HepG2 (cell line): Measurements from ENCODE around the gene MYRIP. TPM values are rescaled to one million over a fixed set of nuclear protein-coding genes. Genes with fewer than 3 reads are reported as not detected.

ENCODE experiments used
- CBX5 ChIP-seq: sonication (generic); formaldehyde crosslinking; IDR thresholded peaks from 2 replicates; pipeline ENCODE4 v1.4.0; 2020; ENCODE audit warnings: missing genetic modification reagents, borderline replicate concordance
- DMAP1 ChIP-seq: IDR thresholded peaks from 2 replicates; pipeline ENCODE4 v1.6.1; 2016
- EP300 ChIP-seq, 3 experiments: sonication (generic) in 1 of 3; formaldehyde crosslinking in 1 of 3; IDR thresholded peaks; 2 replicates each; pipeline versions ENCODE4 v1.5.1 to v1.6.1; 2011 to 2020; ENCODE audit warnings: low read depth in 2 of 3, low read length in 2 of 3, borderline replicate concordance in 1 of 3, improper control_type of control experiment in 1 of 3, mild to moderate bottlenecking in 1 of 3, missing genetic modification reagents in 1 of 3, moderate library complexity in 1 of 3
- ESRRA ChIP-seq: sonication (generic); formaldehyde crosslinking; IDR thresholded peaks from 2 replicates; pipeline ENCODE4 v1.5.1; 2020; ENCODE audit warnings: mild to moderate bottlenecking, low read depth, missing genetic modification reagents
- MAZ ChIP-seq, 2 experiments: sonication (generic) in 1 of 2; formaldehyde crosslinking in 1 of 2; IDR thresholded peaks; 2 replicates each; pipeline versions ENCODE4 v1.5.0 to v1.6.1; 2012 to 2020; ENCODE audit warnings: low read depth in 2 of 2, mild to moderate bottlenecking in 2 of 2, borderline replicate concordance in 1 of 2, improper control_type of control experiment in 1 of 2, low read length in 1 of 2, missing genetic modification reagents in 1 of 2, moderate library complexity in 1 of 2
- MTF2 ChIP-seq: sonication (generic); formaldehyde crosslinking; IDR thresholded peaks from 2 replicates; pipeline ENCODE4 v1.5.0; 2020; ENCODE audit warnings: missing genetic modification reagents, borderline replicate concordance
- NFE2L1 ChIP-seq: sonication (generic); formaldehyde crosslinking; IDR thresholded peaks from 2 replicates; pipeline ENCODE4 v1.4.0; 2020; ENCODE audit warnings: missing genetic modification reagents, mild to moderate bottlenecking, borderline replicate concordance
- NFKBIZ ChIP-seq: IDR thresholded peaks from 2 replicates; pipeline ENCODE4 v1.6.1; 2018; ENCODE audit warnings: missing genetic modification reagents, missing compliant biosample characterization
- SIX1 ChIP-seq: sonication (generic); formaldehyde crosslinking; IDR thresholded peaks from 2 replicates; pipeline ENCODE4 v1.4.0; 2020; ENCODE audit warnings: missing genetic modification reagents, borderline replicate concordance
- ZNF260 ChIP-seq: sonication (generic); formaldehyde crosslinking; IDR thresholded peaks from 2 replicates; pipeline ENCODE4 v1.4.0; 2020; ENCODE audit warnings: missing genetic modification reagents, low read depth, mild to moderate bottlenecking, borderline replicate concordance
- ZNF331 ChIP-seq: sonication (generic); formaldehyde crosslinking; IDR thresholded peaks from 2 replicates; pipeline ENCODE4 v1.4.0; 2020; ENCODE audit warnings: missing genetic modification reagents
- ZNF34 ChIP-seq: sonication (generic); formaldehyde crosslinking; IDR thresholded peaks from 2 replicates; pipeline ENCODE4 v1.4.0; 2020; ENCODE audit warnings: mild to moderate bottlenecking, missing genetic modification reagents, borderline replicate concordance
- ZNF430 ChIP-seq: sonication (generic); formaldehyde crosslinking; IDR thresholded peaks from 2 replicates; pipeline ENCODE4 v1.9.0; 2021; ENCODE audit warnings: mild to moderate bottlenecking, missing genetic modification reagents
- ZNF484 ChIP-seq: sonication (generic); formaldehyde crosslinking; IDR thresholded peaks from 2 replicates; pipeline ENCODE4 v1.5.1; 2020; ENCODE audit warnings: mild to moderate bottlenecking, low read depth, missing genetic modification reagents, borderline replicate concordance
- ZNF615 ChIP-seq: sonication (generic); formaldehyde crosslinking; IDR thresholded peaks from 2 replicates; pipeline ENCODE4 v1.5.0; 2020; ENCODE audit warnings: mild to moderate bottlenecking, missing genetic modification reagents, borderline replicate concordance
- polyA plus RNA-seq, 8 experiments: library from polyadenylated mRNA; depleted of rRNA in 3 of 8; stranded (reverse) in 7 of 8; unstranded in 1 of 8; fragments of >200 nt; fragmentation: Illumina TruSeq in 4 of 8; extraction: Trizol in 4 of 8; gene quantifications; 2 replicates each; pipeline versions ENCODE4 v1.2.1 to v1.2.3, GENCODE V29; 2011 to 2016; ENCODE audit warnings: low read depth in 4 of 8, missing spikeins in 1 of 8, mixed read lengths in 1 of 8; ENCODE audit not compliant: insufficient read depth in 1 of 8
- total RNA-seq, 5 experiments: library from RNA; depleted of rRNA; stranded (reverse); fragments of >200 nt; fragmentation: Illumina TruSeq; extraction: Trizol; gene quantifications; 2 replicates each; pipeline ENCODE4 v1.2.3, GENCODE V29; 2016; ENCODE audit warnings: low read depth in 1 of 5
- TF ChIP-seq, protein P1 (sequence below): sonication (generic); formaldehyde crosslinking; IDR thresholded peaks from 2 replicates; pipeline ENCODE4 v1.4.0; 2020; ENCODE audit warnings: missing genetic modification reagents
- TF ChIP-seq, protein P2 (sequence below): IDR thresholded peaks from 2 replicates; pipeline ENCODE4 v1.6.1; 2016; ENCODE audit warnings: missing genetic modification reagents, missing compliant biosample characterization
- TF ChIP-seq, protein P3 (sequence below): sonication (generic); formaldehyde crosslinking; conservative IDR thresholded peaks from 2 replicates; pipeline ENCODE4 v1.4.0; 2020; ENCODE audit warnings: missing genetic modification reagents
- TF ChIP-seq, protein P4 (sequence below): sonication (generic); formaldehyde crosslinking; IDR thresholded peaks from 2 replicates; pipeline ENCODE4 v1.4.0; 2020; ENCODE audit warnings: missing genetic modification reagents

Gene MYRIP
- total and polyA plus RNA-seq, 2 of the 13 experiments (the other 11 are each of a cell fraction or from before 2014, with no cell fraction given) = 0.64 to 0.84 TPM

DNA sequence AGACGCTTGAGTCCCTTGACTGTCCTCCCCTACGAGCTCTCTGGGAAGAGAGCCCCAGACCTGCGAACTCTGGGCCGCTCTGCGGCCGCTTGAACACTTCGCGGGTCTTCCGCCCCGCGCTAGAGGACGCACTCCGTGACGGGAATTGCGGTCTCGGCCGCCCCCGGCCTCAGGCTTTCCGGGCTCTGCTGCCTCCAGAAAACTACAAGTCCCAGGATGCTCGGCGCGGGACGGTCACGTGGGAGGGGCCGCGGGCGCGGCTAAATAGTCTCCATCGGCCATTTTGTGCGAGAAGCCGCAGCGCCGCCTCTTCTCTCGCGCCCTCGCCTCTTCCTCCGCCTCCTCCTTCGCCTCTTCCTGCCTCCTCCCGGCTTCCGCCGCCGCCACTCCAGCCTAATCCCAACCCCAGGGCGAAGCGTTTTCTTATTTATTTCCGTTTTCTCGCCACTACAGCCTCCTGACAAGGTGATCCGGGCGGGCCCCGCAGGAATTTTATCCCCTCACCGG is 500.1 kb downstream of the MYRIP start, which contains the start of gene EIF1B (continued):
- TF ChIP-seq ZNF430 (CRISPR knock-in tag) (no peak; the same call in 1 of the 2 replicates), EP300 (IDR thresholded peaks at IDR 0.05; ENCODE audit: low read depth in 2 of 2, low read length in 2 of 2) (peak; percentile 18 to 53; a peak in 1 of 4 replicates), EP300 (CRISPR knock-in tag; IDR thresholded peaks at IDR 0.05; ENCODE audit: borderline replicate concordance) (no peak), DMAP1 (no peak; the same call in 1 of the 2 replicates), ZNF615 (CRISPR knock-in tag) (no peak), MAZ (IDR thresholded peaks at IDR 0.05; ENCODE audit: borderline replicate concordance, low read depth, low read length) (peak; percentile 80), MAZ (CRISPR knock-in tag; IDR thresholded peaks at IDR 0.05; ENCODE audit: low read depth) (peak; percentile 55; the same call in 1 of the 2 replicates), ESRRA (no peak; the same call in 1 of the 2 replicates), CBX5 (CRISPR knock-in tag) (no peak; the same call in 1 of the 2 replicates), MTF2 (CRISPR knock-in tag) (no peak), SIX1 (CRISPR knock-in tag) (no peak), ZNF484 (CRISPR knock-in tag) (no peak), ZNF260 (CRISPR knock-in tag) (no peak), ZNF331 (CRISPR knock-in tag) (peak; percentile 71; the same call in 1 of the 2 replicates), NFKBIZ (CRISPR knock-in tag) (no peak), NFE2L1 (CRISPR knock-in tag) (no peak), ZNF34 (CRISPR knock-in tag) (peak; percentile 50; the same call in 1 of the 2 replicates)
- TF ChIP-seq, protein P1, sequence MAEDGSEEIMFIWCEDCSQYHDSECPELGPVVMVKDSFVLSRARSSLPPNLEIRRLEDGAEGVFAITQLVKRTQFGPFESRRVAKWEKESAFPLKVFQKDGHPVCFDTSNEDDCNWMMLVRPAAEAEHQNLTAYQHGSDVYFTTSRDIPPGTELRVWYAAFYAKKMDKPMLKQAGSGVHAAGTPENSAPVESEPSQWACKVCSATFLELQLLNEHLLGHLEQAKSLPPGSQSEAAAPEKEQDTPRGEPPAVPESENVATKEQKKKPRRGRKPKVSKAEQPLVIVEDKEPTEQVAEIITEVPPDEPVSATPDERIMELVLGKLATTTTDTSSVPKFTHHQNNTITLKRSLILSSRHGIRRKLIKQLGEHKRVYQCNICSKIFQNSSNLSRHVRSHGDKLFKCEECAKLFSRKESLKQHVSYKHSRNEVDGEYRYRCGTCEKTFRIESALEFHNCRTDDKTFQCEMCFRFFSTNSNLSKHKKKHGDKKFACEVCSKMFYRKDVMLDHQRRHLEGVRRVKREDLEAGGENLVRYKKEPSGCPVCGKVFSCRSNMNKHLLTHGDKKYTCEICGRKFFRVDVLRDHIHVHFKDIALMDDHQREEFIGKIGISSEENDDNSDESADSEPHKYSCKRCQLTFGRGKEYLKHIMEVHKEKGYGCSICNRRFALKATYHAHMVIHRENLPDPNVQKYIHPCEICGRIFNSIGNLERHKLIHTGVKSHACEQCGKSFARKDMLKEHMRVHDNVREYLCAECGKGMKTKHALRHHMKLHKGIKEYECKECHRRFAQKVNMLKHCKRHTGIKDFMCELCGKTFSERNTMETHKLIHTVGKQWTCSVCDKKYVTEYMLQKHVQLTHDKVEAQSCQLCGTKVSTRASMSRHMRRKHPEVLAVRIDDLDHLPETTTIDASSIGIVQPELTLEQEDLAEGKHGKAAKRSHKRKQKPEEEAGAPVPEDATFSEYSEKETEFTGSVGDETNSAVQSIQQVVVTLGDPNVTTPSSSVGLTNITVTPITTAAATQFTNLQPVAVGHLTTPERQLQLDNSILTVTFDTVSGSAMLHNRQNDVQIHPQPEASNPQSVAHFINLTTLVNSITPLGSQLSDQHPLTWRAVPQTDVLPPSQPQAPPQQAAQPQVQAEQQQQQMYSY (CRISPR knock-in tag) = no peak; the same call in 1 of the 2 replicates
- TF ChIP-seq, protein P2, sequence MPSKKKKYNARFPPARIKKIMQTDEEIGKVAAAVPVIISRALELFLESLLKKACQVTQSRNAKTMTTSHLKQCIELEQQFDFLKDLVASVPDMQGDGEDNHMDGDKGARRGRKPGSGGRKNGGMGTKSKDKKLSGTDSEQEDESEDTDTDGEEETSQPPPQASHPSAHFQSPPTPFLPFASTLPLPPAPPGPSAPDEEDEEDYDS (CRISPR knock-in tag) = peak; percentile 89
- TF ChIP-seq, protein P3, sequence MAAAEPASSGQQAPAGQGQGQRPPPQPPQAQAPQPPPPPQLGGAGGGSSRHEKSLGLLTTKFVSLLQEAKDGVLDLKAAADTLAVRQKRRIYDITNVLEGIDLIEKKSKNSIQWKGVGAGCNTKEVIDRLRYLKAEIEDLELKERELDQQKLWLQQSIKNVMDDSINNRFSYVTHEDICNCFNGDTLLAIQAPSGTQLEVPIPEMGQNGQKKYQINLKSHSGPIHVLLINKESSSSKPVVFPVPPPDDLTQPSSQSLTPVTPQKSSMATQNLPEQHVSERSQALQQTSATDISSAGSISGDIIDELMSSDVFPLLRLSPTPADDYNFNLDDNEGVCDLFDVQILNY (CRISPR knock-in tag) = no peak; the same call in 1 of the 2 replicates
- TF ChIP-seq, protein P4, sequence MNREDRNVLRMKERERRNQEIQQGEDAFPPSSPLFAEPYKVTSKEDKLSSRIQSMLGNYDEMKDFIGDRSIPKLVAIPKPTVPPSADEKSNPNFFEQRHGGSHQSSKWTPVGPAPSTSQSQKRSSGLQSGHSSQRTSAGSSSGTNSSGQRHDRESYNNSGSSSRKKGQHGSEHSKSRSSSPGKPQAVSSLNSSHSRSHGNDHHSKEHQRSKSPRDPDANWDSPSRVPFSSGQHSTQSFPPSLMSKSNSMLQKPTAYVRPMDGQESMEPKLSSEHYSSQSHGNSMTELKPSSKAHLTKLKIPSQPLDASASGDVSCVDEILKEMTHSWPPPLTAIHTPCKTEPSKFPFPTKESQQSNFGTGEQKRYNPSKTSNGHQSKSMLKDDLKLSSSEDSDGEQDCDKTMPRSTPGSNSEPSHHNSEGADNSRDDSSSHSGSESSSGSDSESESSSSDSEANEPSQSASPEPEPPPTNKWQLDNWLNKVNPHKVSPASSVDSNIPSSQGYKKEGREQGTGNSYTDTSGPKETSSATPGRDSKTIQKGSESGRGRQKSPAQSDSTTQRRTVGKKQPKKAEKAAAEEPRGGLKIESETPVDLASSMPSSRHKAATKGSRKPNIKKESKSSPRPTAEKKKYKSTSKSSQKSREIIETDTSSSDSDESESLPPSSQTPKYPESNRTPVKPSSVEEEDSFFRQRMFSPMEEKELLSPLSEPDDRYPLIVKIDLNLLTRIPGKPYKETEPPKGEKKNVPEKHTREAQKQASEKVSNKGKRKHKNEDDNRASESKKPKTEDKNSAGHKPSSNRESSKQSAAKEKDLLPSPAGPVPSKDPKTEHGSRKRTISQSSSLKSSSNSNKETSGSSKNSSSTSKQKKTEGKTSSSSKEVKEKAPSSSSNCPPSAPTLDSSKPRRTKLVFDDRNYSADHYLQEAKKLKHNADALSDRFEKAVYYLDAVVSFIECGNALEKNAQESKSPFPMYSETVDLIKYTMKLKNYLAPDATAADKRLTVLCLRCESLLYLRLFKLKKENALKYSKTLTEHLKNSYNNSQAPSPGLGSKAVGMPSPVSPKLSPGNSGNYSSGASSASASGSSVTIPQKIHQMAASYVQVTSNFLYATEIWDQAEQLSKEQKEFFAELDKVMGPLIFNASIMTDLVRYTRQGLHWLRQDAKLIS (CRISPR knock-in tag) = no peak
